ENCODE measurements around the gene SHISAL2A. TPM values are rescaled to one million over a fixed set of nuclear protein-coding genes. Genes with fewer than 3 reads are reported as not detected.

Gene SHISAL2A
- total RNA-seq = not detected

DNA sequence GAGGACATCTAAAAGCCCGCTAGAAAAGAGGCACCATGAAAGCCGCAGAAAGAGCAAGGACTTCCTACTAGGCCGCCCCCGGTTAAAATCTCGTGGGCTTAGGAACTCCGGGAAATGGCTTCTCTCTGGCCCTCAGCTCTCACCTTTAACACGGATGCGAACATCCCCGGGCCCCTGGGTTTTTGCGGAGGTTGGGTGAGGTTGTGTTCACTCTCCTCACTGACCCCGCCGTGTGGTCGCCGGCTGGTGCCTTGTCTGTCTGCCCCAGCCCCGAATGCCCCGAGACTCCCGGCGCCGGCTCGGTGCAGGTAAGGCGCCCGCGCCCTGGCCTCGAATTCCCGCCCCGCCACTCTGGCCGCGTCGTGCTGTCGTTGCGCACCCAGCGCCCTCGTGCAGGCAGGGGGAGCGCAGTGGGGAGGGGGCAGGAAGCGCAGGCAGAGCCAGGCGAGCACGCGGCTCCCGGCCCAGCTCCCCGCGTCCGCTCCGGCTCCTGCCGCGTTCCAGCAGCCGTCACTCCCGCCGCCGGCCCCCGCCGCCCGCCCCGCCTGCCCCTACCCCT, at the start of gene SHISAL2A:
Gene SHISAL2A (plus strand): TSS at position 437 of the 559 bp plus-strand sequence. CDS start 326 bp downstream, outside the sequence.

DNA sequence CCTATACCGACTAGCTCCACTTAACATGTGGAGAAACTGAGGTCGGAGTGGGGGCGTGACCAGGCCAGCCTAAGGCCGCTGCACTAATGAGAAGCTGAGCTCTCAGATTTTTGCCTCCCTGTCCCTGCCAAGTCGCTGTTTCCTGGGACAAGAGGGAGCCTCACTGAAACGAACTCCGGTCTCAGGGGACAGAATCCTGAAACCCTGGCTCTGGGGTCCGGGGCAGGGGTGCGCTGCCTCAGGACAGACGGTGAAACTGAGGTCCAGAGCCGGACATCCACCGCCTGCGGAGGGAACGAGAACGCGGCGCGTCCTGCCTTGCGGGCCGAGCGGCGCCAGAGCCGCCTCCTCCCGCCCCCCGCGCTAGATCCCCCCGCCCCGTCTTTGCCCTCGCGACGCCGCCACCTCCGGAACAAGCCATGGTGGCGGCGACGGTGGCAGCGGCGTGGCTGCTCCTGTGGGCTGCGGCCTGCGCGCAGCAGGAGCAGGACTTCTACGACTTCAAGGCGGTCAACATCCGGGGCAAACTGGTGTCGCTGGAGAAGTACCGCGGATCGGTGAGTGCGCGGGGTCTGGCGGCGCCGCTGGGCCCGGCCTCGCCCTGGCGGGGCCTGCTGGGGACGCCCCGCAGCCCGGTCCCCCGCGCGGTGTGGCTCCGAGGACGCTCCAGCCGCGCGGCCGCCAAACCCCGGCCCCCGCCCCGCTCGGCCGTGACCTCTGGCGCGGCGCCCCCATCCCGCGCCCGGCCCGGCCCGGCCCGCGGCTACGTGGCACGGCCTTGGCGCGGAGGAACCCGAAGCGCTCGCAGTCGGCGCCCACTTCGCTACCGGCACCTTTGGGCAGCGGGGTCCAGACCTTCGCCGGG, 30.7 kb upstream of the SHISAL2A start, which contains the start of gene GPX7:
Gene GPX7 (plus strand): TSS at position 381 of the 865 bp plus-strand sequence. CDS start 39 bp downstream, at position 420.

DNA sequence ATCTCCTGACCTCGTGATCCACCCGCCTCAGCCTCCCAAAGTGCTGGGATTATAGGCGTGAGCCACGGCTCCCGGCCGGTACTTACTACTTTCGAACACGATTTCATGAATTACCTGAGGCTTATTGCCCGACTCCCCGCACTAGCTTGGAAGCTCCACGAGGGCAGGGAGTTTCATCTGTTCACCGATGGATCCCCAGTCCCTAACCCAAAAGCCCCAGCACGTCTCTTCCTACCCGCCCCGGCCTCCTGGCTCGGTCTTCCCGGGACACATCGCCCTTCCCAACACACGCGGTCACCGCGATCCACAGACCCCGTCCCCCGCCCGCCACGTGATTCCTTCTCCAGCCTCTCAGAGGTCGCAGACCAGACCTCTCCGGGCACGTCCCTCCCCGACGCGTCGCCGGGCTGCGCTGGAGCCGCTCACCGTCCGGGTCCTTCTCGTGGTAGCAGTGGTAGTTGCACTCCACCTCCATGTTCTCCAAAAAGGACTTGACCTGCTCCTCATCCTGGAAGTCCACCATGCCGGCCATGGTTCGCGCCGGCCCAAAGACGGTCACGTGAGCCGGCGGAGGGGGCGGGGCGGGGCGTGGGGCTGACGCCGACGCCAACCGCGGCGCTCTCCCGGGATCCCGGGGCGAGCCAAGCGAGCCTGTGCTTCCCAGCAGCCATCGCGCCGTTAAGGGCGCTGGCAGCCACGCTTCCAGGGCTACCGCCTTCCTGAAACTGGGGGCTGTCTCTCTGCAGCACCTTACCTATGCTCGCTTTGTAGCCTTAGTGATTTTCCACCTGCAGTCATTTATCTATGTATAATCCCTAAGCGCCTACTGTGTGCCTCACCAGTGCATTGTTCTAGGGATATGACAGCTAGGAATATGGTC, 65.1 kb downstream of the SHISAL2A start, which contains the start of gene COA7:
Gene COA7 (minus strand): TSS at position 553 of the 880 bp plus-strand sequence. CDS start 21 bp downstream, at position 532.

Other genes starting within 250 kb of the SHISAL2A start
- 10 to 100 TPM in 1 of 2 donors, 1 to 10 TPM in 1; 5.5 to 23.0 TPM for gene ORC1, start 228.7 kb upstream of the SHISAL2A start, total RNA-seq
- 10 to 100 TPM in 1 of 2 donors, 1 to 10 TPM in 1; 6.5 to 11.3 TPM for gene PRPF38A, start 228.6 kb upstream of the SHISAL2A start, total RNA-seq
- 10 to 100 TPM; 17.9 to 23.6 TPM for gene TUT4, start 80.1 kb upstream of the SHISAL2A start, total RNA-seq
- 10 to 100 TPM; 14.8 to 17.0 TPM for gene GPX7, start 30.8 kb upstream of the SHISAL2A start, total RNA-seq
- gene COA7, start 65.2 kb downstream of the SHISAL2A start, total RNA-seq = 10 to 100 TPM; 15.8 to 23.6 TPM
- 10 to 100 TPM; 30.6 to 38.5 TPM for gene ZYG11B, start 93.3 kb downstream of the SHISAL2A start, total RNA-seq
- 1 to 10 TPM in 1 of 2 donors, not detected in 1; 1.3 TPM for gene ZYG11A, start 209.6 kb downstream of the SHISAL2A start, total RNA-seq